BLaER1 treated with 17β-estradiol and CSF1 and Interleukin-3, amounts not matched to agents 10 nM and 100 nM (cell line): ENCODE measurements around the gene ADCY1.

Source experiments
- H3K27ac ChIP-seq, 11 experiments: shearing (Covaris generic); formaldehyde crosslinking; 2 replicates each; pipeline ENCODE4 v1.8.1; 2022
- H3K27me3 ChIP-seq, 11 experiments: shearing (Covaris generic); formaldehyde crosslinking; 2 replicates each; pipeline ENCODE4 v1.8.1; 2022
- H3K36me3 ChIP-seq, 11 experiments: shearing (Covaris generic); formaldehyde crosslinking; 2 replicates each; pipeline ENCODE4 v1.8.1; 2022
- H3K4me1 ChIP-seq, 10 experiments: shearing (Covaris generic); formaldehyde crosslinking; 2 replicates each; pipeline ENCODE4 v1.8.1; 2022
- H3K4me2 ChIP-seq, 11 experiments: shearing (Covaris generic); formaldehyde crosslinking; 2 replicates each; pipeline ENCODE4 v1.8.1; 2022
- H3K4me3 ChIP-seq, 10 experiments: shearing (Covaris generic); formaldehyde crosslinking; 2 replicates each; pipeline ENCODE4 v1.8.1; 2022
- H3K9ac ChIP-seq, 11 experiments: shearing (Covaris generic); formaldehyde crosslinking; 2 replicates each; pipeline ENCODE4 v1.8.1; 2022
- H3K9me3 ChIP-seq, 11 experiments: shearing (Covaris generic); formaldehyde crosslinking; replicated peaks in 1 of 11; 2 replicates each; pipeline ENCODE4 v1.8.1; 2022
- H4K20me1 ChIP-seq, 11 experiments: shearing (Covaris generic); formaldehyde crosslinking; 2 replicates each; pipeline ENCODE4 v1.8.1; 2022
- Cebpa-rat ChIP-seq, 11 experiments: shearing (Covaris generic); IDR thresholded peaks; 2 replicates each; pipeline ENCODE4 v1.8.1; 2022

ADCY1 gene

DNA sequence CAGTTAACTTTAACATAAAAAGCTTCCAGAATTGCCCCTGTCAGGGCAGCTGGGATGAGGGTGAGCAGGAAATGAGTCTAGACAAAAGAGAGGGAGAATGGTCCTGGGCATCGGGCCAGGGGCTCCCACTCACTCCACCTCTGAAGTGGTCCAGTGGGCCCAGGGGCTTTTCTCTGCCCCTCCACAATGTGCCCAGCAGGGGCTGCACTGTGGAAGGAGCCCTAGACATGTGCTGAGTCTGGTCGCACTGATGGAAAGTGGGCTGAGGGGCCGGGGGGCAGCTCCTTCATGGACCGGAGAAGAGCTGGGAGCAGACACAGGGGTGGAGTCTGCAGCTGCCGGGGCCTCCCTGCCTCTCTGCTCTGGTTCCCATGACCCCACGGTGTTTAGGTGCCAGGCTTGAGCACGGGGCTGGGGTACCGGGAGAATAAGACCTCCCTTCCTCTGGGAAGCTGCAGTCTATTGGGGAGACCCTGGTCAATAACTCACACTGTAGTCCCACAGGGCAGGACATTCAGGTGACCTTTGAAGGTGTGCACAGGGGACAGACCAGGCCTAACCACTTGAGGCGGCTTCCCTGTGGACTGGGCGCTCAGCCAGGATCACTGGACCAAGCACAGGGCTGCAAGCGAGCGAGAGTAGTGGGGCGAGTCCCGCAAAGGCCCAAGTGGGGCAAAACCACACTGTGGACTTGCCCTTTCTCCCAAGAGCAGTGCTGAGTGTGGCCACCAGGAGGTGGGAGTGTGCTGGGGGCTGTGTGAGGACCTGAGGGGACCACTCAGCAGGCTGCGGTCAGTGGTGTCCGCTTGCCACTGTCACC is 6.1 kb downstream of the ADCY1 start:
- no peaks in the 10 kb centered on the region for H3K36me3 ChIP-seq

DNA sequence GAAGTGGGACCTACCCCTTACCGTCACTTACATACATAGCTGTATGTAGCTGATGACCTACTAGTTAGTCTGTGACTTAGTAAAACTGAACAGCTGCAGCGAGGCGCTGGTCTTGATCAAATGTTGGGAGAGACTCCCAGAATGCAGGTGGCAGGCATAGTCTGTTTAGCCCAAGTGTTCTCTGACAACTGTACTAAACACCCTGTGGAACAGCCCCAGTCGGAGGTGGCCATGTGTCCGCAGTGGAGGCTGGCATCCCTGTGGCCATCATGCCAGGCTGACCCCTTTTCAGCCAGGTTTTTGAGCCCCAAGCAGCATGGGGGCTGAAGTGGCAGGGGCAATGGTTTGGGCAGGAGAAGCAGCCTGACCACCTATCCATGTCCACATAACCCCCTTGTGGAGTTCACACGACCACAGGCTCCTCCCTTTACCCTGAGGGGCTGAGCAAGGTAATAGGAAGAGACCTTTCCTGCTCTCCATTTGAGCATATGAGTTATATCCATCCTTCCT is 7.2 kb downstream of the ADCY1 start:
- TF ChIP-seq Cebpa-rat (IDR thresholded peaks at IDR 0.05) = no peak
- Histone ChIP-seq H3K9me3 (no peaks in the 10 kb centered on the region), H3K4me1 (peaks cover 0 to 41% (median 23%) of the 10 kb centered on the region in 10 experiments; a peak in 16 of 20 replicates), H3K27me3 (no peaks in the 10 kb centered on the region), H4K20me1 (no peaks in the 10 kb centered on the region; a peak in 2 of 22 replicates), H3K4me2 (no peak overlapping the region), H3K36me3 (no peaks in the 10 kb centered on the region), H3K27ac (no peak overlapping the region), H3K4me3 (no peak overlapping the region), H3K9ac (no peak overlapping the region)

More for the DNA sequence above, 6.1 kb downstream of the ADCY1 start:
- no peak for TF ChIP-seq Cebpa-rat (IDR thresholded peaks at IDR 0.05)
- Histone ChIP-seq H4K20me1 (no peaks in the 10 kb centered on the region; a peak in 2 of 22 replicates), H3K27me3 (peaks cover 2 to 6% (median 3%) of the 10 kb centered on the region in 11 experiments; a peak in 16 of 22 replicates), H3K4me3 (no peak overlapping the region), H3K4me1 (peaks cover 3 to 46% (median 27%) of the 10 kb centered on the region in 10 experiments), H3K27ac (no peak overlapping the region), H3K4me2 (no peak overlapping the region), H3K9me3 (peaks cover 0 to 3% (median 0%) of the 10 kb centered on the region in 11 experiments; a peak in 7 of 22 replicates), H3K9ac (no peak overlapping the region)

DNA sequence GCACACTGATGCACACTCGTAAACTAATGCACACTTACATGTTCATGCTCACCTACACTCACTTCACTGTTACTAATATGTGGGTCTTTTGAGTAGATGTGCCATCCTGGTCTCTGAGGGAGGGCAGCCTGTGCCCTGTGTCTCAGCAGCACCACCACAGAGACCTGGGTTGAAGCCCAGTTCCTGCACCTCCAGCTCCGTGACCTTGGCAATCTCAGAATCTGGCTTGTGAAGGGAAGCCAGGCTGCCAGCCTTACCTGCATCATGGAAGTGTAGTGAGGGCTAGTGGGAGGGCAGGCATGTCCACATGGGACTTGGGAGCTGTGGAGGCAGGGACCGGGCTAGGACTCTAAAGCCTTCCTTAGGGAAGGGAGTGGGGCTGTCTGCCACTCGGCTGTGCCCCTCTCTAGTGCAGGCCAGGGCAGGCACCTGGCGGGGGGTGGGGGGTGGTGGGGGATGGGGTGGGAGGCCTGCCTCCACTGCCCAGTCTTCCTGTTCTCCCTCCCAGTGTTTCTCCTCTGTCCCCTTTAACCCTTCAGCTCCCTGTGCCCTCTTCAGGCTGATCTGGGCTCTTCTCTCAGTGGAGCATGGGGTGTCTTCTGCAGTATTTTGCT is 8.1 kb downstream of the ADCY1 start:
- no peak for TF ChIP-seq Cebpa-rat (IDR thresholded peaks at IDR 0.05)
- H3K27me3 ChIP-seq = no peaks in the 10 kb centered on the region
- H3K4me3 ChIP-seq = no peak overlapping the region
- no peak overlapping the region for H3K27ac ChIP-seq
- peaks cover 0 to 41% (median 23%) of the 10 kb centered on the region in 10 experiments; a peak in 16 of 20 replicates for H3K4me1 ChIP-seq
- no peak overlapping the region for H3K9ac ChIP-seq
- H4K20me1 ChIP-seq = no peaks in the 10 kb centered on the region; a peak in 1 of 22 replicates
- H3K9me3 ChIP-seq = no peaks in the 10 kb centered on the region
- H3K36me3 ChIP-seq = no peaks in the 10 kb centered on the region
- H3K4me2 ChIP-seq = peak overlapping the region in 8 of 11 experiments; percentile 22 to 70 (median 57); a peak in 12 of 22 replicates

DNA sequence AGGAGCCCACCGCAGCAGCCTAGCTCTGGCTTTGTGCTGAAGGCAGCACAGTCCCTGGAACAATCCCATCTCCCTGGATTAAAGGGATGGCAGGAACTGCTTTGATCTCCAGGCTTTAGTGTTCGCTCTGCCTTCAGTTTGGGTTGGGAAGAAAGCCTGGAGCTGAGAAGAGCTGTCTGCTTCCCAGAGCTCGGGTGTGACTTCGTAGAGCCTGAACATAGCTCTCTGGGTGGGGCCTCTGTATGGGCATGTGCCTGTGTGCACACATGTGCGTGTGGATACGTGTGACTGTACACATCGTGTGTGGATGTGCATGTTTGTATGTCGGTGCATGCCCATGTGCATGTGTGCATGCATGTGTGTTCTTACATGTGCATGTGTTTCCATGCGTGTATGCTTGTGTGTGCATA is 8.7 kb downstream of the ADCY1 start:
- H3K4me2 ChIP-seq = peak overlapping the region in 8 of 11 experiments; percentile 22 to 70 (median 57); a peak in 15 of 22 replicates
- no peaks in the 10 kb centered on the region for H3K27me3 ChIP-seq
- H3K9ac ChIP-seq = no peak overlapping the region
- H4K20me1 ChIP-seq = no peaks in the 10 kb centered on the region; a peak in 1 of 22 replicates
- no peak overlapping the region for H3K4me3 ChIP-seq
- no peak for TF ChIP-seq Cebpa-rat (IDR thresholded peaks at IDR 0.05)
- no peak overlapping the region for H3K27ac ChIP-seq
- no peaks in the 10 kb centered on the region for H3K36me3 ChIP-seq
- H3K4me1 ChIP-seq = peaks cover 0 to 41% (median 23%) of the 10 kb centered on the region in 10 experiments; a peak in 16 of 20 replicates
- H3K9me3 ChIP-seq = no peaks in the 10 kb centered on the region

DNA sequence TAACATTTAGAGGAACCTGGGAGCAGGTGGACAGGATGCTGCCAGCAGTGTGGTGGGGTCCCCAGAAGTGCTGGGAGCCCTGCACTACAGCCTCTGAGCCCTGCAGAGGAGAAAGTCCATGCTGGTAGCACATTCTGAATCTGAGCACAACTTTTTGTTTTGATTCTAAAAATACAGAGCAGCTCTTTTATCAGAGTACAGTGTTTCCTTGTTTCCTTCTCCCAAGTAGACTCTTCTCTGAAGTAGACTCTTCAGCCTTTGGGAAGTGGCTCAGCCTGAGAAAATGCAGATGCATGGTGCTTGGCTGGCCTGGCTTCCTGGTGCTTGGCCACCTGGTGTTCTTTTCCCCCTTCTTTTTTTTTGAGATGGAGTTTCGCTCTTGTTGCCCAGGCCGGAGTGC is 9.1 kb downstream of the ADCY1 start:
- Histone ChIP-seq H3K4me3 (no peak overlapping the region), H3K4me1 (peaks cover 0 to 41% (median 23%) of the 10 kb centered on the region in 10 experiments; a peak in 16 of 20 replicates), H4K20me1 (no peaks in the 10 kb centered on the region; a peak in 1 of 22 replicates), H3K4me2 (peak overlapping the region in 8 of 11 experiments; percentile 22 to 70 (median 57); a peak in 15 of 22 replicates), H3K36me3 (no peaks in the 10 kb centered on the region), H3K9me3 (no peaks in the 10 kb centered on the region), H3K9ac (no peak overlapping the region), H3K27ac (no peak overlapping the region), H3K27me3 (no peaks in the 10 kb centered on the region)
- no peak for TF ChIP-seq Cebpa-rat (IDR thresholded peaks at IDR 0.05)

DNA sequence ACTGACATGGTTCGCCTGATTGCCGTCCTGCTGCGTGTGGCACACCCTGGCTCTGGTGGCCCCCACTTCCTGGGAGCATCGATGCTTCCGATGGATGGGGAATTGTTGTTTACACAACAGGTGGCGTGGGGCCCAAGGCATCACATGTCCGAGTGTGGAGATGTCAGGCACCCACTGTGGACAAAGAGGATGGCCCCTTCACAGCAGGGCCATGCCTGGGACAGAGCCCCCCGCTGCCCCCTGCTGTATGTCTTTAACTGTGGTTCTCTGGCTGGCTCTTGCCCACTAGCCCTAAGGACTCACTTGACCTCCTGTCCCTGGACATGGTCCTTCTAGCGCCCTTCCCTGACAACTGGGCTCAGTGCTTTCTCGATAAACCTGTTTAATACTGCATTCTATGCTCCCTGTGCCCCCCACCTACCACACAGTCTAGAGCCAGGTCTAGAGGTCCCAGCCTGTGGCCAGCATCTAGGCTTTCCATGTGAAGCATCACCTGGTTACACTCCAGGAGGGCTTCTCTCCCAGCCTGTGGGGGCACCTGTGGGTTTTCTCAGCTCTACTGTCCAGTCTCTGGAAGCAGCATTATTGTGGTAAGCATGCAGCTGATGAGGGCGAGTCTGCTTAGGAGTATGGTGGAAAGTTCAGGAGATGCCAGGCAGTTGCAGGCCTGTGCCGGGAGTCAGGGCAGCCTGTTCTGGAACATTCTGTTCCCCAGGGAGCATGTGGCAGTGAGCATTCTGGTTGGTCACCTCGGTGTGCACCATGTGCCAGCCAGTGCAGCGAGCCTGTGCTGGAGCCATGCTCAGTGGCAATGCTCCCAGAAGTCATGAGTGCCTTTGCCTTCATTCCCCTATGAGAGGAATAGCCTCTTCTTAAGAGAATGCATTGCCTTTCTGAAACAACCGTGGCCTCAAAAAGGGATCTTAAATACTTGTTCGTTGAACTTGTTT is 10.4 kb downstream of the ADCY1 start:
- no peak overlapping the region for H3K4me3 ChIP-seq
- no peaks in the 10 kb centered on the region; a peak in 1 of 22 replicates for H4K20me1 ChIP-seq
- H3K9ac ChIP-seq = no peak overlapping the region
- peaks cover 0 to 36% (median 16%) of the 10 kb centered on the region in 10 experiments; a peak in 16 of 20 replicates for H3K4me1 ChIP-seq
- H3K9me3 ChIP-seq = no peaks in the 10 kb centered on the region
- H3K27me3 ChIP-seq = no peaks in the 10 kb centered on the region
- no peak overlapping the region for H3K27ac ChIP-seq
- H3K4me2 ChIP-seq = peak overlapping the region in 2 of 11 experiments; percentile 1 to 14; a peak in 1 of 22 replicates
- H3K36me3 ChIP-seq = no peaks in the 10 kb centered on the region
- TF ChIP-seq Cebpa-rat (IDR thresholded peaks at IDR 0.05) = no peak

DNA sequence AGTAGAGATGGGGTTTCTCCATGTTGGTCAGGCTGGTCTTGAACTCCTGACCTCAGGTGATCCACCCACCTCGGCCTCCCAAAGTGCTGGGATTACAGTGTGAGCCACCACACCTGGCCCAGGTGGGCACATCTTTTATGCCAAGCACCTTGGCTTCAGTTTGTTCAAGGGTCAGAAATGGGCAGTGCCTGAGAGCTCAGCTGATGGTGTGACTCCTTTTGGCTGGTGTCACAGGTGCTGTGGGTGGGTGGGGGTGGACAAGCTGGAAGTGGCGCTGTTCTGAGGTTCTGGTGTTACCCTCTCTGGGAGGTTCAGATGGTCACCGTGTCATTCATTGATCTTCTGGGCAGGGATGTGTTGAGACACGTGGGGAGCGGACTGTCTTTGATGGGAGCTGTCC is 11.5 kb downstream of the ADCY1 start:
- no peak overlapping the region for H3K4me2 ChIP-seq
- H4K20me1 ChIP-seq = peaks cover 0 to 3% (median 0%) of the 10 kb centered on the region in 11 experiments; a peak in 1 of 22 replicates
- no peak overlapping the region for H3K4me3 ChIP-seq
- no peaks in the 10 kb centered on the region for H3K27me3 ChIP-seq
- peaks cover 0 to 31% (median 13%) of the 10 kb centered on the region in 10 experiments; a peak in 16 of 20 replicates for H3K4me1 ChIP-seq
- no peak for TF ChIP-seq Cebpa-rat (IDR thresholded peaks at IDR 0.05)
- H3K9ac ChIP-seq = no peak overlapping the region
- no peak overlapping the region for H3K27ac ChIP-seq
- no peaks in the 10 kb centered on the region for H3K9me3 ChIP-seq
- no peaks in the 10 kb centered on the region for H3K36me3 ChIP-seq
